Measurements from ENCODE around the gene RHBDL1. TPM values are rescaled to one million over a fixed set of nuclear protein-coding genes. Genes with fewer than 3 reads are reported as not detected.

The RHBDL1 gene
- polyA plus RNA-seq, 1 donor from 2014 or later, result 7.2 TPM

DNA sequence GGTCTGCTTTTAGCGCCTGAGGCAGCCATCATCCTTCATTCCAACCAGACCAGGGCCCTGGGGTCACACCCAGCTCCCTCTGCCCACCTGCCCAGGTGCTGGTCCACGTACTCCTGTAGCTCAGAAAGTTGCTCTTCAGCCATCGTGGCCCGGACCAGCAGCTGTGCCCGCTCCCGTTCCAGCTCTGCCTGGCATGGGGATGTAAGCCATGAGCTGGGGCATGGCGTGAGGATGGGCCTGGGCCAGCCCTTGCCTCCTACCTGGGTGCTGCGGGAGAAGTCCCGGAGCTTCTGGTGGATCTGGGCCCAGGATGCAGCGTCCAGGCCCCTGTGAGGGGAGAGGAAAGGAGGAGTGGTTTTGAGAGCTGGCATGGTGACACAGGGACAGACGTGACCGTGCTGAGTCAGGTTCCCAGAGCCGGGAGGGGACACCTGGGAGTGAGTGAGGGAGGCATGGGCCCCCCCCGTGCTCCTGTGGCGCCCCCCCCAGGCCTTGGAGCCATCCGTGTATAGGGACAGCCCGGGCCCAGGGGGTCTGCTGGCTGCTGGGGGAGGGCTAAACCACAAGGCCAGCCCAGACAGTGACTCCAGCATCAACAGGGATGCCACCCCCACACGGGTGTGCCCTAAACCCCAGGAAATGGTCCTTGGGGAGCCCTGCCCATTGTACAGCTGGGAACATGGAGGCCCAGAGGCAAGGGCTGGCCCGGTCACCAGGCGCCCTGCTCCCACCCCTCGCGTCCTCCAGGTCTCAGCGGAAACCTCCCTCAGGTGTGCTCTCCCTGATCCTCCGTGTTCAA is 47.6 kb downstream of the RHBDL1 start:
- H3K4me3 ChIP-seq (ENCODE audit: low read length), result no peak overlapping the region
- H3K4me2 ChIP-seq (ENCODE audit: low read length), result no peak overlapping the region
- H3K79me2 ChIP-seq (replicated peaks; ENCODE audit: insufficient read depth, low read length), result no peaks in the 10 kb centered on the region
- no peak overlapping the region for H2AFZ ChIP-seq (ENCODE audit: low read depth, low read length)
- no peak overlapping the region for H3K9ac ChIP-seq (ENCODE audit: low read length)
- H4K20me1 ChIP-seq (ENCODE audit: insufficient read depth), result no peaks in the 10 kb centered on the region
- H3K27ac ChIP-seq (ENCODE audit: low read length), result no peak overlapping the region
- no peaks in the 10 kb centered on the region for H3K36me3 ChIP-seq (ENCODE audit: insufficient read depth, low read length)
- no peaks in the 10 kb centered on the region for H3K9me2 ChIP-seq (ENCODE audit: insufficient read depth, low read length)
- H3F3A ChIP-seq (ENCODE audit: insufficient read depth, low read length, poor library complexity, severe bottlenecking), result no peaks in the 10 kb centered on the region
- TF ChIP-seq EZH2 (IDR thresholded peaks at IDR 0.05; ENCODE audit: borderline replicate concordance, insufficient read depth, low read length, poor library complexity, severe bottlenecking) (no peak), POLR2AphosphoS5 (IDR thresholded peaks at IDR 0.05) (no peak), SMC3 (conservative IDR thresholded peaks at IDR 0.05; ENCODE audit: poor library complexity) (no peak), EP300 (conservative IDR thresholded peaks at IDR 0.05; ENCODE audit: poor library complexity, severe bottlenecking) (no peak), MXI1 (conservative IDR thresholded peaks at IDR 0.05; ENCODE audit: poor library complexity, severe bottlenecking) (no peak), TAF1 (IDR thresholded peaks at IDR 0.05; ENCODE audit: low read depth) (no peak), RAD21 (conservative IDR thresholded peaks at IDR 0.05) (no peak)
- TF ChIP-seq, protein P1, sequence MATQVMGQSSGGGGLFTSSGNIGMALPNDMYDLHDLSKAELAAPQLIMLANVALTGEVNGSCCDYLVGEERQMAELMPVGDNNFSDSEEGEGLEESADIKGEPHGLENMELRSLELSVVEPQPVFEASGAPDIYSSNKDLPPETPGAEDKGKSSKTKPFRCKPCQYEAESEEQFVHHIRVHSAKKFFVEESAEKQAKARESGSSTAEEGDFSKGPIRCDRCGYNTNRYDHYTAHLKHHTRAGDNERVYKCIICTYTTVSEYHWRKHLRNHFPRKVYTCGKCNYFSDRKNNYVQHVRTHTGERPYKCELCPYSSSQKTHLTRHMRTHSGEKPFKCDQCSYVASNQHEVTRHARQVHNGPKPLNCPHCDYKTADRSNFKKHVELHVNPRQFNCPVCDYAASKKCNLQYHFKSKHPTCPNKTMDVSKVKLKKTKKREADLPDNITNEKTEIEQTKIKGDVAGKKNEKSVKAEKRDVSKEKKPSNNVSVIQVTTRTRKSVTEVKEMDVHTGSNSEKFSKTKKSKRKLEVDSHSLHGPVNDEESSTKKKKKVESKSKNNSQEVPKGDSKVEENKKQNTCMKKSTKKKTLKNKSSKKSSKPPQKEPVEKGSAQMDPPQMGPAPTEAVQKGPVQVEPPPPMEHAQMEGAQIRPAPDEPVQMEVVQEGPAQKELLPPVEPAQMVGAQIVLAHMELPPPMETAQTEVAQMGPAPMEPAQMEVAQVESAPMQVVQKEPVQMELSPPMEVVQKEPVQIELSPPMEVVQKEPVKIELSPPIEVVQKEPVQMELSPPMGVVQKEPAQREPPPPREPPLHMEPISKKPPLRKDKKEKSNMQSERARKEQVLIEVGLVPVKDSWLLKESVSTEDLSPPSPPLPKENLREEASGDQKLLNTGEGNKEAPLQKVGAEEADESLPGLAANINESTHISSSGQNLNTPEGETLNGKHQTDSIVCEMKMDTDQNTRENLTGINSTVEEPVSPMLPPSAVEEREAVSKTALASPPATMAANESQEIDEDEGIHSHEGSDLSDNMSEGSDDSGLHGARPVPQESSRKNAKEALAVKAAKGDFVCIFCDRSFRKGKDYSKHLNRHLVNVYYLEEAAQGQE (IDR thresholded peaks at IDR 0.05; ENCODE audit: borderline replicate concordance), result no peak
- TF ChIP-seq, protein P2, sequence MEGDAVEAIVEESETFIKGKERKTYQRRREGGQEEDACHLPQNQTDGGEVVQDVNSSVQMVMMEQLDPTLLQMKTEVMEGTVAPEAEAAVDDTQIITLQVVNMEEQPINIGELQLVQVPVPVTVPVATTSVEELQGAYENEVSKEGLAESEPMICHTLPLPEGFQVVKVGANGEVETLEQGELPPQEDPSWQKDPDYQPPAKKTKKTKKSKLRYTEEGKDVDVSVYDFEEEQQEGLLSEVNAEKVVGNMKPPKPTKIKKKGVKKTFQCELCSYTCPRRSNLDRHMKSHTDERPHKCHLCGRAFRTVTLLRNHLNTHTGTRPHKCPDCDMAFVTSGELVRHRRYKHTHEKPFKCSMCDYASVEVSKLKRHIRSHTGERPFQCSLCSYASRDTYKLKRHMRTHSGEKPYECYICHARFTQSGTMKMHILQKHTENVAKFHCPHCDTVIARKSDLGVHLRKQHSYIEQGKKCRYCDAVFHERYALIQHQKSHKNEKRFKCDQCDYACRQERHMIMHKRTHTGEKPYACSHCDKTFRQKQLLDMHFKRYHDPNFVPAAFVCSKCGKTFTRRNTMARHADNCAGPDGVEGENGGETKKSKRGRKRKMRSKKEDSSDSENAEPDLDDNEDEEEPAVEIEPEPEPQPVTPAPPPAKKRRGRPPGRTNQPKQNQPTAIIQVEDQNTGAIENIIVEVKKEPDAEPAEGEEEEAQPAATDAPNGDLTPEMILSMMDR (IDR thresholded peaks at IDR 0.05; ENCODE audit: poor library complexity, severe bottlenecking), result no peak
- H3K9me3 ChIP-seq (ENCODE audit: low read length), result no peaks in the 10 kb centered on the region
- peaks cover 7% of the 10 kb centered on the region for H3K27me3 ChIP-seq (ENCODE audit: insufficient read depth, low read depth, low read length)

DNA sequence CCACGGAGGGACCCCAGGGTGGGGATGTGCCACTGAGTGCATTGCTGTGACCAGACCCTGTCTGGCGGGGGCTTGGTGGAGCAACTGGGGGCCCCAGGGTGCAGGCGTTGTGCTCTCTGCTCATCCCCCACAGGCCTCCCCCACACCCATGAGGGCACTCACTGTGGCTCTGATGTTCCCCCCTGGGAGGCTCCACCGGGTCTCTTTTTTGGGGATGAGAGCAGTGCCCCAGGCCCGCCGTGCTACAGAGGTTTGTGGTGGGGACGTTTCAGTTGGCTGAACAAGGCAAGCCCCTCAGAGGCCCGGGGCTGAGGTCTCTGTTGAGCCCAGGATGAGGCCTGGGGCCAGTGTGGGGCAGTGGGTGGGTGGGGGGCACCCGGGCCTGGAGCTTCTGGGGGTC is 48.2 kb downstream of the RHBDL1 start:
- Histone ChIP-seq H3K9me3 (ENCODE audit: low read length) (no peaks in the 10 kb centered on the region), H3K27ac (ENCODE audit: low read length) (no peak overlapping the region), H3K9ac (ENCODE audit: low read length) (no peak overlapping the region), H3K4me2 (ENCODE audit: low read length) (no peak overlapping the region), H3K36me3 (ENCODE audit: insufficient read depth, low read length) (no peaks in the 10 kb centered on the region), H2AFZ (ENCODE audit: low read depth, low read length) (no peak overlapping the region), H3F3A (ENCODE audit: insufficient read depth, low read length, poor library complexity, severe bottlenecking) (no peaks in the 10 kb centered on the region), H4K20me1 (ENCODE audit: insufficient read depth) (no peaks in the 10 kb centered on the region), H3K9me2 (ENCODE audit: insufficient read depth, low read length) (no peaks in the 10 kb centered on the region), H3K27me3 (ENCODE audit: insufficient read depth, low read depth, low read length) (peaks cover 7% of the 10 kb centered on the region), H3K79me2 (replicated peaks; ENCODE audit: insufficient read depth, low read length) (no peaks in the 10 kb centered on the region), H3K4me3 (ENCODE audit: low read length) (no peak overlapping the region)
- TF ChIP-seq MXI1 (conservative IDR thresholded peaks at IDR 0.05; ENCODE audit: poor library complexity, severe bottlenecking), result no peak
- no peak for TF ChIP-seq RAD21 (conservative IDR thresholded peaks at IDR 0.05)
- no peak for TF ChIP-seq POLR2AphosphoS5 (IDR thresholded peaks at IDR 0.05)
- no peak for TF ChIP-seq TAF1 (IDR thresholded peaks at IDR 0.05; ENCODE audit: low read depth)
- TF ChIP-seq EZH2 (IDR thresholded peaks at IDR 0.05; ENCODE audit: borderline replicate concordance, insufficient read depth, low read length, poor library complexity, severe bottlenecking), result no peak
- no peak for TF ChIP-seq SMC3 (conservative IDR thresholded peaks at IDR 0.05; ENCODE audit: poor library complexity)
- TF ChIP-seq EP300 (conservative IDR thresholded peaks at IDR 0.05; ENCODE audit: poor library complexity, severe bottlenecking), result no peak
- TF ChIP-seq, protein P2 (IDR thresholded peaks at IDR 0.05; ENCODE audit: poor library complexity, severe bottlenecking), result no peak
- TF ChIP-seq, protein P1 (IDR thresholded peaks at IDR 0.05; ENCODE audit: borderline replicate concordance), result no peak
